ENCODE measurements around the gene GPR107.

Gene GPR107

GRCh38 chr9:130140706-130141105 is 87.0 kb downstream of the GPR107 start:
- DNase-seq = no peak

GRCh38 chr9:130142056-130142455 is 88.3 kb downstream of the GPR107 start:
- DNase-seq = no peak

- DNase-seq = peak; percentile 77
Observed at GRCh38 chr9:130142641-130143040, 88.9 kb downstream of the GPR107 start.

GRCh38 chr9:130143279-130143893 is 89.7 kb downstream of the GPR107 start:
- DNase-seq = no peak

GRCh38 chr9:130143958-130144366 is 90.3 kb downstream of the GPR107 start:
- no peak for DNase-seq

- peak; percentile 14 for DNase-seq
Observed at GRCh38 chr9:130144703-130145102, 91.0 kb downstream of the GPR107 start.

- DNase-seq = no peak
Observed at GRCh38 chr9:130145658-130146057, 92.0 kb downstream of the GPR107 start.

- no peak for DNase-seq
Observed at GRCh38 chr9:130147198-130147597, 93.5 kb downstream of the GPR107 start.

GRCh38 chr9:130147910-130148309 is 94.2 kb downstream of the GPR107 start:
- DNase-seq = no peak

GRCh38 chr9:130149031-130149430 is 95.3 kb downstream of the GPR107 start:
- DNase-seq = no peak

- DNase-seq = no peak
Observed at GRCh38 chr9:130149654-130150286, 96.1 kb downstream of the GPR107 start.

GRCh38 chr9:130150779-130151382 is 97.2 kb downstream of the GPR107 start:
- no peak for DNase-seq

- no peak for DNase-seq
Observed at GRCh38 chr9:130154816-130155215, 101.1 kb downstream of the GPR107 start.

- no peak for DNase-seq
Observed at GRCh38 chr9:130155647-130156046, 101.9 kb downstream of the GPR107 start.

GRCh38 chr9:130156672-130157071 is 103.0 kb downstream of the GPR107 start:
- DNase-seq = no peak

GRCh38 chr9:130157079-130157478 is 103.4 kb downstream of the GPR107 start:
- DNase-seq = no peak

GRCh38 chr9:130158001-130158400 is 104.3 kb downstream of the GPR107 start:
- no peak for DNase-seq

- DNase-seq = no peak
Observed at GRCh38 chr9:130159057-130159456, 105.4 kb downstream of the GPR107 start.

GRCh38 chr9:130159915-130160670 is 106.4 kb downstream of the GPR107 start:
- no peak for DNase-seq

- DNase-seq = no peak
Observed at GRCh38 chr9:130160862-130161470, 107.3 kb downstream of the GPR107 start.

- no peak for DNase-seq
Observed at GRCh38 chr9:130165579-130165978, 111.9 kb downstream of the GPR107 start.

GRCh38 chr9:130166399-130166798 is 112.7 kb downstream of the GPR107 start:
- no peak for DNase-seq

- DNase-seq = no peak
Observed at GRCh38 chr9:130167927-130168326, 114.2 kb downstream of the GPR107 start.

Measured in SHP77 treated with DMSO at 0.1 percent for 48 hours (cell line).